Measurements from ENCODE around the gene PCA3. TPM values are rescaled to one million over a fixed set of nuclear protein-coding genes. Genes with fewer than 3 reads are reported as not detected.

PCA3 gene
- total RNA-seq, 1 experiment from 2014 or later, result not detected

- Histone ChIP-seq H4K20me1 (ENCODE audit: insufficient read depth) (no peaks in the 10 kb centered on the region), H3K9me3 (ENCODE audit: insufficient read depth, low read depth) (no peaks in the 10 kb centered on the region), H3K4me2 (no peak overlapping the region), H3F3A (ENCODE audit: insufficient read depth, low read depth) (no peaks in the 10 kb centered on the region), H3K79me2 (ENCODE audit: low read depth) (no peaks in the 10 kb centered on the region), H2AFZ (no peak overlapping the region), H3K27me3 (ENCODE audit: insufficient read depth, low read depth) (peaks cover 52% of the 10 kb centered on the region), H3K27ac (no peak overlapping the region), H3K36me3 (ENCODE audit: low read depth) (no peaks in the 10 kb centered on the region), H3K9me2 (ENCODE audit: insufficient read depth) (no peaks in the 10 kb centered on the region), H3K4me1 (replicated peaks; ENCODE audit: insufficient read depth) (no peaks in the 10 kb centered on the region), H3K4me3 (no peak overlapping the region)
- BruUV-seq (replicated peaks), result no TSS peak
- ChIA-PET CTCF (no interaction called here), POLR2A (ENCODE audit: unreplicated experiment) (no interaction called here)
- intact Hi-C loops (cut with micrococcal nuclease; ENCODE audit: unreplicated experiment), result no loop called here
- TF ChIP-seq CTCF (conservative IDR thresholded peaks at IDR 0.05), result no peak
- TF ChIP-seq EZH2 (IDR thresholded peaks at IDR 0.05; ENCODE audit: low read depth), result no peak
- no peak for DNase-seq
Observed at GRCh38 chr9:76729980-76730737, 34.1 kb upstream of the PCA3 start.

GRCh38 chr9:76730801-76731200 is 33.4 kb upstream of the PCA3 start:
- BruUV-seq (replicated peaks), result no TSS peak
- CTCF ChIA-PET, result no interaction called here
- Histone ChIP-seq H3K79me2 (ENCODE audit: low read depth) (no peaks in the 10 kb centered on the region), H3F3A (ENCODE audit: insufficient read depth, low read depth) (no peaks in the 10 kb centered on the region), H3K9me2 (ENCODE audit: insufficient read depth) (no peaks in the 10 kb centered on the region), H3K9me3 (ENCODE audit: insufficient read depth, low read depth) (no peaks in the 10 kb centered on the region), H4K20me1 (ENCODE audit: insufficient read depth) (no peaks in the 10 kb centered on the region), H3K27ac (no peak overlapping the region), H3K36me3 (ENCODE audit: low read depth) (no peaks in the 10 kb centered on the region), H3K4me3 (no peak overlapping the region), H3K4me1 (replicated peaks; ENCODE audit: insufficient read depth) (no peaks in the 10 kb centered on the region), H3K4me2 (no peak overlapping the region), H3K27me3 (ENCODE audit: insufficient read depth, low read depth) (peaks cover 48% of the 10 kb centered on the region), H2AFZ (no peak overlapping the region)
- intact Hi-C loops (cut with micrococcal nuclease; ENCODE audit: unreplicated experiment), result no loop called here
- POLR2A ChIA-PET (ENCODE audit: unreplicated experiment), result no interaction called here
- no peak for DNase-seq
- TF ChIP-seq CTCF (conservative IDR thresholded peaks at IDR 0.05), result no peak
- TF ChIP-seq EZH2 (IDR thresholded peaks at IDR 0.05; ENCODE audit: low read depth), result no peak

GRCh38 chr9:76732341-76732958 is 31.8 kb upstream of the PCA3 start:
- H3K9me3 ChIP-seq (ENCODE audit: insufficient read depth, low read depth), result peaks cover 1% of the 10 kb centered on the region; the same call in 1 of the 2 replicates
- DNase-seq, result no peak
- H3K27me3 ChIP-seq (ENCODE audit: insufficient read depth, low read depth), result peaks cover 48% of the 10 kb centered on the region
- ChIA-PET POLR2A (ENCODE audit: unreplicated experiment) (no interaction called here), CTCF (no interaction called here)
- no peaks in the 10 kb centered on the region for H4K20me1 ChIP-seq (ENCODE audit: insufficient read depth)
- H3K27ac ChIP-seq, result no peak overlapping the region
- H3K9me2 ChIP-seq (ENCODE audit: insufficient read depth), result no peaks in the 10 kb centered on the region
- H3K36me3 ChIP-seq (ENCODE audit: low read depth), result no peaks in the 10 kb centered on the region
- H2AFZ ChIP-seq, result no peak overlapping the region
- TF ChIP-seq CTCF (conservative IDR thresholded peaks at IDR 0.05) (no peak), EZH2 (IDR thresholded peaks at IDR 0.05; ENCODE audit: low read depth) (no peak)
- no peak overlapping the region for H3K4me2 ChIP-seq
- no peaks in the 10 kb centered on the region for H3K79me2 ChIP-seq (ENCODE audit: low read depth)
- no peaks in the 10 kb centered on the region for H3F3A ChIP-seq (ENCODE audit: insufficient read depth, low read depth)
- intact Hi-C loops (cut with micrococcal nuclease; ENCODE audit: unreplicated experiment), result no loop called here
- H3K4me3 ChIP-seq, result no peak overlapping the region
- no TSS peak for BruUV-seq (replicated peaks)
- no peaks in the 10 kb centered on the region for H3K4me1 ChIP-seq (replicated peaks; ENCODE audit: insufficient read depth)

All from PC-9 (cell line).